Activated effector memory CD4-positive, alpha-beta T cell treated with anti-CD3 and anti-CD28 coated beads, Interleukin-2, amount 50 U/mL, for 16 hours (primary cell): ENCODE data around the gene GBP7.
"Not testable (repeated sequence)": the region's sequence is repeated elsewhere in the genome, so short reads cannot be mapped to it uniquely, and the experiment has no call there.

Experiments used
- DNase-seq: peaks from one replicate; pipeline ENCODE4 v3.0.0-alpha.2; 2020

GBP7 gene

DNA sequence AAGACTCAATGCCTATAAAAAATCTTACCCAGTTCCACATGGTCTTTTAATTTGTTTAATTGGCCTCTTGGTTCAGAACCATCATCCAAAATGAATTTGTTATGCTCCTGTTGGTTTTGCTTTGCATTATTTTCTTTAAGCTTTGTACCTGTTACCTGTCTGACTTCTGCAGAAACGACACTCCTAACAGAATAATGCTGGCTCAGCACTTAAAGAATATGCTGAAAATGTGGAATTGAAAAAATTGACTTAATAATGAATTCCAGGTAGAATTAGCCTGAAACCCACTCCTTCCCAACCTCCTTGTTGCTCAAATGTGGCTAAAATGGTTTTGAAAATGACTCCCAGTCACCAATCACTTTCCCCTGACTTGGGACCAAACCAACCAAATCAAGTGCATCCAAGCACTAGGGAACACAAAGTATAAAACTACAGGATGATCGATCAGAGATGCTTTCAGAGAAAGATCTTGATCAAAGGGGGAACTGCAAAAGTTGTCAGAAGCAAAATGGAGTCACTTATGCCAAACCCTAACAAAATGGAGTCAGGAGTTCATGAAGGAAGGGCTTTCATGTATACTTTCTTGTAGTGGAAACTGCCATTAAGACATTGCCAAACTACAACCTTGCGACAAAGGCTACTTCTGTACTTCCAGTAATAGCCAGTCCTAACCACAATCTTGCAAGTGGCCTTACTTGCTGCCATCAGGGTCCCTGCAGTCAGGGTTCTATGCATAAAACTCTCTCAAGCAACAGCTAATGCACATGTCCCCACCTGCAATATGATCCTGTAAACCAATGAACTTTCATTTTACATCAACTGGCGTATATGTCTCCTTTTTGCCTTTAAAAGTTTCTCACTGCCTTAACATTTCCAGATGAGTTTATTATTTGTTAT, 5.4 kb downstream of the GBP7 start:
- DNase-seq = no peak

GRCh38 chr1:89169166-89169565, 6.6 kb downstream of the GBP7 start:
- no peak for DNase-seq

DNA sequence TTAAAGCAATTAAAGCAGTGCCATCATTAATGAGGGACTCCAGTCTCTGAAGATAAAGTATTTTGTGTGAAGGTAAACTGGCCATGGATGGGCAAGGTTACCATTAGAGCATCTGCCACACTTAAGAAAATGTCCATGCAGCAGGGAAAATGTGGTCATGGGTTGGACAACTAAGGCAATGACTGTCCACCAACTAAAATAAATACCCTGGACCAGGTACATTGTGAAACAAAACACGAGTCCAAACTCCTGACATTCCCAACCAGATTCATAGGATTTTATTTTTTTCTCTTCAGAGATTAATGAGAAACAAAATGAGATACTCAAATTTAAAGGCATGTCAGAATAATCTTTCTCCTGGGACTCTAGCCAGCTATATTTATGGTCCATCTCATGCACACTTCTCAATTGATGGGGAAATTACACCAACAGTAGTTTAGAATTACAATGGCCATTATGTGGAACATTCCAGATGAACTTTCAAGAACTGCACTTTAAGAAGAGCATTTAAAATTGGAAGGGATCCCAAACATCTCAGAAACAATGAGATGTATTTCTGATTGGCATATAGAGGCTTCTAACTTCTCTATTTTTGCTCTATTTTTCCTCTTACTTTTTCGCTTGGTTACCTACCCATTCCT, 8.1 kb downstream of the GBP7 start:
- DNase-seq = no peak

GRCh38 chr1:89166705-89167104, 9.1 kb downstream of the GBP7 start:
- no peak for DNase-seq

DNA sequence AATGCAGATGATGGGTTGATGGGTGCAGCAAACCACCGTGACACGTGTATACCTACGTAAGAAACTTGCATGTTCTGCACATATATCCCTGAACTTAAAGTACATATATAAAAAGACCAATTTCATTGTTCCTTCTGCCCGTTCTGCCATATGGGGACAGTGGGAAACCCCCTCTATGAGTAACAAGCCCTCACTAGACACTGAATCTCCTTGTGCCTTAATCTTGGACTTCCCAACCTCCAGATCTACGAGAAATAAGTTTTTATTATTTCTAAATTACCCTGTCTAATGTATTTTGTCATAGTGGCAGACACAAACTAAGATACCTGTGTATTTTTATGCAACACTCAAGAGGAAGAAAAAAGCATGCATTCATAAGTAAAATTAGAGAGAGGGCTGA, 10.0 kb downstream of the GBP7 start:
- no peak for DNase-seq

DNA sequence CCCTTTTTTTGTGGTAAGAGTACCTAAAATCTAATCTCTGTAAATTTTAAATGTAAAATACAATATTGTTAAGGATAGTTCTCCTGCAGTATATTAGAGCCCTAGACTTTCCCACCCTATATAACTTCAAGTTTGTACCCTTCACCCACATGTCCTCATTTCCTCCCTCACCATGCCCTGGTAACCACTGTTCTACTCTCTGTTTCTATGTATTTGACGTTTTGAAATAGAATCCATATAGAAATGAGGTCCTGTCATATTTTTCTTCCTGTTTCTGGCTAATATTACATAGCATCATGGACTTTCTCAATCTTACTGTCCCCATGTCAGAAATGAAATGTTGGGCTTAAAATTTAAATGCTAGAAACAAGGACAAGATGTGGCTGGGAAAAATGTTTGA, 24.8 kb downstream of the GBP7 start:
- DNase-seq = no peak

DNA sequence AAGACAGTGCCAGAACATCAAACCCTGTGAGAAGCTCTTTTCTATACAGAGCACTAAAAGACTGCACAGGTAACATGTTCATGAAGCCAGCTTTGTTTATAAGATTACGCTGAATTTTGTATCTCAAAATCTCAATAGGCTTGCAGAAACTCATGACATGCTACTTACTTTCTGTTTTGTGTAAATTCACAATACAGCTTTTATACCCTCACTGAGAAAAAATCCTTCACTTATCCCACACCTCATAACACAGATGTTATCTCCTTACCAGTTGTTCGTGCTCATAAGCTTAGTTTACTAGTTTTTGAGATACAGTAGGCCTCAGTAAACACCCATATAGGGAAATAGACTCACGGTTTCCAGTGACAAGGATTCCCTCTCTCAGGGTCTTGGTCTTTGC, 25.8 kb downstream of the GBP7 start:
- DNase-seq = no peak

GRCh38 chr1:89149229-89149628, 26.6 kb downstream of the GBP7 start:
- DNase-seq = no peak

- DNase-seq = no peak
These were observed 27.8 kb downstream of the GBP7 start for GRCh38 chr1:89147678-89148658.

- no peak for DNase-seq
These were observed 29.1 kb downstream of the GBP7 start for GRCh38 chr1:89146721-89147120.

DNA sequence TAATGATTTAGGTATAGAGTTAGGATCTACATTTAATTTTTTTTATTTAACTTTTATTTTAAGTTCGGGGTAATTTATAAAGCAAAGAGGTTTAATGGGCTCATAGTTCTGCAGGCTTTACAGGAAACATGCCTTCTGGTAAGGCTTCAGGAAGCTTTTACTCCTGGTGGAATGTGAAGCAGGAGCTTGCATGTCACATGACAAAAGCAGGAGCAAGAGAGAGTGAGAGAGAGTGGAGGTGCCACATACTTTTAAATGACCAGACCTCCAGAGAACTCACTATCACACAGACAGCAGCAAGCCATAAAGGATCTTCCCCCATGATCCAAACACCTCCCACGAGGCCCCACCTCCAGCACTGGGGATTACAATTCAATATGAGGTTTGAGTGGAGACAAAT, 32.3 kb downstream of the GBP7 start:
- DNase-seq = no peak

DNA sequence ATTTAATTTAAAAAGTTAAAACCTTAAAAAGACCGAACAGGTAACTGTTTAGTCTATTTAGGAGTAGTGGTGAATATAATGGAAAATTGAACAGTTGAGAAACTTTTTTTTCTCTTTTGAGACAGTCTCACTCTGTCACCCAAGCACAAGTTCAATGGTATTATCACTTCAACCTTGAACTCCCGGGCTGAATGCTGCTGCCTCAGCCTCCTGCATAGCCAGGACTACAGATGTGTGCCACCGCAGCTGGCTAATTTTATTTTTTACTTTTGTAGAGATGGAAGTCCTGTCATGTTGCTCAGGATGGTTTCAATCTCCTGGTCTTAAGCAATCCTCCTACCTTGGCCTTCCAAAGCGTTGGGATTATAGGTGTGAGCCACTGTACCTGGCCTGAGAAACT, 33.6 kb downstream of the GBP7 start:
- DNase-seq = no peak

GRCh38 chr1:89133747-89134146, 42.1 kb downstream of the GBP7 start:
- DNase-seq = no peak

- DNase-seq = no peak
These were observed 45.1 kb downstream of the GBP7 start for GRCh38 chr1:89130716-89131115.

DNA sequence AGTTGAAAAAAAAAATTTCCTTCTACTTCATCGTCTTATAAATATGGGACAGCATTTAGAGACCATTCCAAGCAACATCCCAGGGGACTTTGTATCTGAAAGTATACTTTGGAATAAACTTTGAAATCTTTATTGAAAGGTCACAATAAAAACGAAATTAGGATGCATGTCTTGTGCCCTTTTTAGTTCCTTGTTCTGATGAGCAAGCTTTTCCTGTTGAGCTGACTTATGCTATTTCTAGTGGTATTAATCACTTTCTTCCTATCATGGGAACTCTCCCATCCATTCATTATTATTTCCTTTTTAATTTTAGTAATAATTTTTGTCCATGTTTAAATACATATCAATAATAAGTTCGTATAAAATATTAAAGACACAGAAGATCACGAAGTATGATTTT, 45.9 kb downstream of the GBP7 start:
- no peak for DNase-seq

DNA sequence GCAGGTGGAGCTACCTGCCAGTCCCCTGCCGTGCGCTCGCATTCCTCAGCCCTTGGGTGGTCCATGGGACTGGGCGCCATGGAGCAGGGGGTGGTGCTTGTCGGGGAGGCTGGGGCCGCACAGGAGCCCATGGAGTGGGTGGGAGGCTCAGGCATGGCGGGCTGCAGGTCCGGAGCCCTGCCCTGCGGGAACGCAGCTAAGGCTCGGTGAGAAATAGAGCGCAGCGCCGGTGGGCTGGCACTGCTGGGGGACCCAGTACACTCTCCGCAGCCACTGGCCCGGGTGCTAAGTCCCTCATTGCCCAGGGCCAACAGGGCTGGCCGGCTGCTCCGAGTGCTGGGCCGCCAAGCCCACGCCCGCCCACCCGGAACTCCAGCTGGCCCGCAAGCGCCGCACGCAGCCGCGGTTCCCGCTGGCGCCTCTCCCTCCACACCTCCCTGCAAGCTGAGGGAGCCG, 47.8 kb downstream of the GBP7 start:
- DNase-seq = not testable (repeated sequence)

- peak; percentile 91 for DNase-seq
These were observed 48.9 kb downstream of the GBP7 start for GRCh38 chr1:89126602-89127565.

DNA sequence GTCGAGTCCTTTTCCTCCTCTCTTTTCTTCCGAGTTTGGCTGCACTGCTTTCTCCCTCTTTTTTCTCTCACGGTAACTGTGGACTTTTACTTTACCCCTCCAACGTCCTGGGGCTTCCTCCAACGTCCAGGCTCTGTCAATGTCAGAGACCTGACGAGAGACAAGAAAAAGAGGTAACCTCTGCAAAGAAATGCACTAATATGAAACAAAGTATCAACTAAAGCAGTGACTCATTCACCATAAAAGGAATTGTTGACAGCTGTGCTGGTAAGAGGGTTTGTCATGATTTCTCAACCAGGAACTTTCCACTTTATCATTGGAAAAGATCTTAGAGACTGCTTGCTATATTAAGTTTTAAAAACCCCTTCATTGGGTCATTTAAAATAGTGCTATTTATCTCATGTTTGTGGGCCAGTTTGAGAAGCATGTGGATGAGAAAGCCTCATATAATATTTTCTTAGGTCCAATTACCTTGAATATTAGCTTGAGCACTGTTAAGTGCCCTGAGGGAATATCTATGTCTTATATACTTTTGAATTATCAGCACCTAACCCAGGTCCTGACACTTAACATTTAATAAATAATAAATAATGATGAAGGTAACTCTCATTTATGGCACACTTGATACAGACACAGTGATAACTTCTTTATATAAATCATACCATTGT, 49.8 kb downstream of the GBP7 start, which contains the start of gene GBP2:
Gene GBP2 (minus strand): TSS at position 202 of the 668 bp plus-strand sequence. CDS start 4,148 bp downstream, outside the sequence.
- DNase-seq = peak; percentile 73

DNA sequence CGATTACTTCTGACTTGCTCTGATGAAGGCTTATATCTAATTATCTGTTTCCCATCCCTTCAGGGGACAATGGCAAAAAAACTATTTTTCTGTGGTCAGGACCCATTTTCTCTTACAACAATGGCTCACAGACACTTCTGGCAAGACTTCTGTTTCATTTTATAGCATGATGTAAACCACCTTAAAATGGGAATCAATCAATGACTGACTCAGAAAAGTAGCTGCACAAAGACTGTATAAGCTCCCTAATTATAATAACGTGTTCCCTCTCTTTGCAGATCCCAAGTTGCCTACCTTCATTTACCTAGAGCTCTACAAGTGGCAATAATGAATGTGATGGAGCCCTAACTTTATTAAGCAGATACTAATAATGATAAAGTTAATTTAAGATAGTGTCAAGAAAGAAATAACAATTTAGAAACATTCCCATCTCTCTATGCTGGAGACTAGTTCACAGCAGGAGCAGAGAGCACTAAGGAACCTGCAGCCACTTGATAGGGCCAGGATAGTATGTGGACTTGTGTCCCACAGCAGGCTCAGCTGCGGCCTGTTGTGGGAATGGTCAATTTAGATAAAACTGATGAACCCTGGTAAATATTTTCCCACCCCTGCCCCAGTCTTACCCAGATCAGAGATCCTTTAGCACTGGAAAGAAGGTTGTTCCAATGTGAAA, 50.4 kb downstream of the GBP7 start:
- DNase-seq = no peak

GRCh38 chr1:89121641-89122040, 54.2 kb downstream of the GBP7 start:
- DNase-seq = no peak

DNA sequence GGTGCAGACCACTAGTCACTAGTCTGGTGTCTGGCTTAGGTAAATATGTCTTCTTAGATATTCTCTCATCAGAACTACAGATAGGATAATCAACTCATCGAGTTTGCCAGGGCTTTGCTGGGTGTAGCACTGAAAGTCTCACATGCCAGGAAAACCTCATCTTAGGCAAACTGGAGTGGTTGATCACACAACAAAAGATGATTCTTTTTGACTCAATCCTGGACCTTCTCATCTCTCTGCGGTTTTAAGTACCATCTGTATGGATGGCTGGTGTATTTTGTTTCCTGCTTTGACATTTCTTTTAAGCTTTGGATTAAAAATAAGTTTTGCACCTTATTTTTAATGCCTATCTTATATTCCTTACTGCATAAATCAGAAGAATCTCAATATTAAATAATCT, 61.1 kb downstream of the GBP7 start:
- no peak for DNase-seq
